ENCODE measurements around the gene ZNF175. TPM values are rescaled to one million over a fixed set of nuclear protein-coding genes. Genes with fewer than 3 reads are reported as not detected.

Gene ZNF175
- total RNA-seq (2013; cell fraction: nucleolus; rRNA removed) = 35.3 and 36.3 TPM in 2 replicates
- 3.3 and 4.0 TPM in 2 replicates for total RNA-seq (2014; rRNA removed)
- total RNA-seq (2014; rRNA removed; fragmentation: Illumina TruSeq; extraction: Trizol) = 7.0 and 7.1 TPM in 2 replicates
- total RNA-seq (2021) = 12.0 and 12.8 TPM in 2 replicates
- 4.7 TPM for polyA plus RNA-seq (2011; ENCODE audit: low read depth)
- 9.0 and 12.9 TPM in 2 replicates for polyA plus RNA-seq (2011; rRNA removed)
- polyA plus RNA-seq (2011; cell fraction: cytosol; rRNA removed) = 3.5 and 3.8 TPM in 2 replicates
- polyA plus RNA-seq (2011; cell fraction: nucleus; rRNA removed) = 10.0 and 11.1 TPM in 2 replicates
- polyA plus RNA-seq (2012) = 5.8 and 6.4 TPM in 2 replicates
- 9.9 and 10.4 TPM in 2 replicates for polyA plus RNA-seq (2014; fragmentation: Illumina TruSeq; extraction: Trizol)
- polyA plus RNA-seq (2014; fragmentation: Nextera tagmentation; extraction: Ambion mirVana) = 1 to 10 TPM; 1.5 to 1.8 TPM
- 4.8 TPM in 2 replicates for polyA plus RNA-seq (2014; rRNA removed)
- 1 to 10 TPM; 1.9 to 2.1 TPM for polyA plus RNA-seq (2016; fragmentation: Nextera tagmentation; extraction: Ambion mirVana)
- 8.4 and 10.7 TPM in 2 replicates for polyA minus RNA-seq (2011; rRNA and poly(A)+ RNA removed)
- 4.8 and 6.2 TPM in 2 replicates for polyA minus RNA-seq (2011; cell fraction: cytosol; rRNA and poly(A)+ RNA removed)
- polyA minus RNA-seq (2011; cell fraction: nucleus; rRNA and poly(A)+ RNA removed) = 8.3 and 11.6 TPM in 2 replicates
- Bru-seq, nascent RNA = percentile 74 among the genes with signal in this experiment
- BruChase-seq, experiment 1, labeled RNA remaining after a 6-hour chase = percentile 68 among the genes with signal in this experiment
- percentile 78 among the genes with signal in this experiment for BruChase-seq, experiment 2, labeled RNA remaining after a 2-hour chase
- long read RNA-seq, experiment 1 = 0 reads
- long read RNA-seq, experiment 2, partial matches to known transcripts = 1 of 4 reads
- long read RNA-seq, experiment 2, other reads (novel, unspliced or antisense) = 3 of 4 reads

DNA sequence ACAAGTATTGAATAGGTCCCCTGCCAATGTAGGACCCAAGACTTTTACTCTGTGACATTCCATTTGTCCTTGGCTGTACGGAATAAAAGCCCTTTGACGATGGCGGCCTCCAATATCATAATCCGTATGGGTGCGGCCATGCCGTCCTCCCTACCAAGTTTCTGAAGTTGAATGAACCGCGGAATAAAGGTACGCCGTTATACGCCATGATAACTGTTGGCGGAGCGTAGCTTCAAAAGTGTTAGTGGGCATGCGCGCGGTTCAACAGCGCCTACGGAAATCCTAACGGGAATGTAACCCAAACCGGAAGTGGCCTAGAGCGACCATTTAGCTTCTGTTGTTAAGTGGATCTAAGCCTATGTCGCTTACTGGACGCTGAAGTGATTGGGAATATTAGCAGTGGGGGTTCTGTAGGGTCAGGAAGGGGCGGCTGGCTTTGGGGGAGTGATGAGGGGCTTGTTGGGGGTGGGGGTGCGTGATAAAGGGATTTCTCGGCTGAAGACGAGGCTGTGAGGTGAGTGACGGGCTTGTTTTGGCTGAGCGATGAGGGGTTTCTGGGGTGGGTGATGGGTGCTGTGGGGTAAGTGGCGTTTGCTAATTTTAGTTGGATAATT is at the start of gene ZNF175:
TSS of gene ZNF175 (plus strand) at position 322 of the 614 bp plus-strand sequence. CDS start 2,047 bp downstream, outside the sequence.
- intact Hi-C loops (cut with micrococcal nuclease; ENCODE audit: unreplicated experiment) (loop anchor here (5.0 kb wide), 1 partner anchor 36 kb away; no protein-coding TSS in a partner anchor), in situ Hi-C loops (cut with MboI) (no loop called here)
- peak within 1 kb of the TSS; percentile 49 for H3K27ac ChIP-seq (ENCODE audit: control insufficient read depth, insufficient read depth)
- RAD21 ChIA-PET (ENCODE audit: unreplicated experiment) = interaction anchor here (0.6 to 2.8 kb wide), 3 partner anchors 36 to 177 kb away, joined by 3 to 14 read pairs (median 3); no protein-coding TSS in a partner anchor
- no peaks in the 10 kb centered on the region for H3K9me3 ChIP-seq (replicated peaks; ENCODE audit: control insufficient read depth, insufficient read depth, low read length)
- peaks cover 2 to 6% of the 10 kb centered on the region in 2 experiments; a peak in 3 of 4 replicates for H3K36me3 ChIP-seq (ENCODE audit: control insufficient read depth in 2 of 2, insufficient read depth in 2 of 2, low read length in 1 of 2)
- peak within 1 kb of the TSS; percentile 77 for H2AFZ ChIP-seq (ENCODE audit: control insufficient read depth, low read depth, low read length)
- peak within 1 kb of the TSS; percentile 89 for H3K4me3 ChIP-seq
- peak; percentile 96 for ATAC-seq
- peak; percentile 97 for DNase-seq (ENCODE audit: low read depth, low spot score)
- no peaks in the 10 kb centered on the region for H4K20me1 ChIP-seq (ENCODE audit: control insufficient read depth, insufficient read depth)
- peak within 1 kb of the TSS; percentile 75 for H3K4me2 ChIP-seq (ENCODE audit: control insufficient read depth, insufficient read depth)
- SMC1A ChIA-PET (ENCODE audit: uncharacterized antibody, unreplicated experiment) = interaction anchor here (0.6 to 1.4 kb wide), 2 partner anchors 50 to 78 kb away, joined by 3 read pairs; no protein-coding TSS in a partner anchor
- H3K4me1 ChIP-seq (ENCODE audit: control insufficient read depth, insufficient read depth, low read length) = peaks cover 8% of the 10 kb centered on the region; the same call in 1 of the 2 replicates
- H3K9ac ChIP-seq (ENCODE audit: control insufficient read depth, insufficient read depth, low read length) = peak within 1 kb of the TSS; percentile 5; the same call in 1 of the 2 replicates
- CTCF ChIA-PET = interaction anchor here (1.8 kb wide), 1 partner anchor 86 kb away, joined by 9 read pairs; no protein-coding TSS in a partner anchor
- 1% methylated on average over 30 of the region's 30 CpGs for WGBS (ENCODE audit: insufficient coverage, insufficient replicate concordance, low lambda C conversion rate, missing lambda C conversion rate)
- H3K27me3 ChIP-seq (replicated peaks in 1 of 2; ENCODE audit: control insufficient read depth in 2 of 2, insufficient read depth in 2 of 2, low read length in 1 of 2) = no peaks in the 10 kb centered on the region
- POLR2A ChIA-PET = interaction anchor here (0.7 to 1.3 kb wide), 2 partner anchors 23 to 618 kb away, joined by 3 to 6 read pairs; no protein-coding TSS in a partner anchor
- peak; percentile 97 for FAIRE-seq
- H3K79me2 ChIP-seq (ENCODE audit: control insufficient read depth, insufficient read depth, low read length) = peaks cover 19% of the 10 kb centered on the region
- no TSS peak for BruUV-seq (replicated peaks)
- no peak for TF ChIP-seq HDAC6 (IDR thresholded peaks at IDR 0.05; ENCODE audit: unreplicated experiment)
- TF ChIP-seq SUPT20H (IDR thresholded peaks at IDR 0.05; ENCODE audit: borderline replicate concordance, control insufficient read depth, low read depth, low read length) = no peak
- TF ChIP-seq MEF2A (IDR thresholded peaks at IDR 0.05; ENCODE audit: insufficient read depth, low read depth, low read length) = no peak
- TF ChIP-seq KAT2A (conservative IDR thresholded peaks at IDR 0.05; ENCODE audit: control insufficient read depth, low read depth, low read length) = no peak
- TF ChIP-seq CREB1 (IDR thresholded peaks at IDR 0.05; ENCODE audit: low read depth) = peak; percentile 50; the same call in 1 of the 2 replicates
- TF ChIP-seq NRF1 (conservative IDR thresholded peaks at IDR 0.05; ENCODE audit: low read depth, low read length) = peak; percentile 61
- TF ChIP-seq BACH1 (IDR thresholded peaks at IDR 0.05; ENCODE audit: borderline replicate concordance) = no peak
- TF ChIP-seq FOXM1 (IDR thresholded peaks at IDR 0.05; ENCODE audit: low read depth, low read length) = no peak
- no peak for TF ChIP-seq PAX5 (IDR thresholded peaks at IDR 0.05; ENCODE audit: borderline replicate concordance, low read depth, low read length)
- no peak for TF ChIP-seq BHLHE40 (IDR thresholded peaks at IDR 0.05; ENCODE audit: borderline replicate concordance in 1 of 2, low read depth in 2 of 2, low read length in 1 of 2)
- TF ChIP-seq, protein P1, sequence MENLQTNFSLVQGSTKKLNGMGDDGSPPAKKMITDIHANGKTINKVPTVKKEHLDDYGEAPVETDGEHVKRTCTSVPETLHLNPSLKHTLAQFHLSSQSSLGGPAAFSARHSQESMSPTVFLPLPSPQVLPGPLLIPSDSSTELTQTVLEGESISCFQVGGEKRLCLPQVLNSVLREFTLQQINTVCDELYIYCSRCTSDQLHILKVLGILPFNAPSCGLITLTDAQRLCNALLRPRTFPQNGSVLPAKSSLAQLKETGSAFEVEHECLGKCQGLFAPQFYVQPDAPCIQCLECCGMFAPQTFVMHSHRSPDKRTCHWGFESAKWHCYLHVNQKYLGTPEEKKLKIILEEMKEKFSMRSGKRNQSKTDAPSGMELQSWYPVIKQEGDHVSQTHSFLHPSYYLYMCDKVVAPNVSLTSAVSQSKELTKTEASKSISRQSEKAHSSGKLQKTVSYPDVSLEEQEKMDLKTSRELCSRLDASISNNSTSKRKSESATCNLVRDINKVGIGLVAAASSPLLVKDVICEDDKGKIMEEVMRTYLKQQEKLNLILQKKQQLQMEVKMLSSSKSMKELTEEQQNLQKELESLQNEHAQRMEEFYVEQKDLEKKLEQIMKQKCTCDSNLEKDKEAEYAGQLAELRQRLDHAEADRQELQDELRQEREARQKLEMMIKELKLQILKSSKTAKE (IDR thresholded peaks at IDR 0.05; ENCODE audit: low read depth, poor library complexity, severe bottlenecking) = no peak
- TF ChIP-seq ATF7 (IDR thresholded peaks at IDR 0.05; ENCODE audit: low read depth) = peak; percentile 49
- no peak for TF ChIP-seq STAT3 (IDR thresholded peaks at IDR 0.05; ENCODE audit: low read depth, low read length)
- no peak for TF ChIP-seq NFYB (IDR thresholded peaks at IDR 0.05; ENCODE audit: insufficient read depth, low read depth, low read length)
- no peak for TF ChIP-seq ESRRA (IDR thresholded peaks at IDR 0.05; ENCODE audit: low read length)
- TF ChIP-seq NFXL1 (IDR thresholded peaks at IDR 0.05; ENCODE audit: borderline replicate concordance) = no peak
- TF ChIP-seq, protein P2, sequence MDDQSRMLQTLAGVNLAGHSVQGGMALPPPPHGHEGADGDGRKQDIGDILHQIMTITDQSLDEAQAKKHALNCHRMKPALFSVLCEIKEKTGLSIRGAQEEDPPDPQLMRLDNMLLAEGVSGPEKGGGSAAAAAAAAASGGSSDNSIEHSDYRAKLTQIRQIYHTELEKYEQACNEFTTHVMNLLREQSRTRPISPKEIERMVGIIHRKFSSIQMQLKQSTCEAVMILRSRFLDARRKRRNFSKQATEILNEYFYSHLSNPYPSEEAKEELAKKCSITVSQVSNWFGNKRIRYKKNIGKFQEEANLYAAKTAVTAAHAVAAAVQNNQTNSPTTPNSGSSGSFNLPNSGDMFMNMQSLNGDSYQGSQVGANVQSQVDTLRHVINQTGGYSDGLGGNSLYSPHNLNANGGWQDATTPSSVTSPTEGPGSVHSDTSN (IDR thresholded peaks at IDR 0.05; ENCODE audit: insufficient replicate concordance, low read depth, low read length) = peak; percentile 23
